Activated CD8-positive, alpha-beta T cell treated with anti-CD3 and anti-CD28 coated beads for 36 hours (primary cell): Measurements from ENCODE around the gene DRGX. TPM values are rescaled to one million over a fixed set of nuclear protein-coding genes. Genes with fewer than 3 reads are reported as not detected.

Source experiments
- ATAC-seq: fragments of 200-7000 bp; cut with Tn5 transposase; one replicate; pipeline ENCODE4 v1.10.0; 2021; ENCODE audit warnings: mild to moderate bottlenecking, moderate library complexity
- CTCF ChIA-PET: fragments of 350-600 bp; sonication (Branson Sonifier 250); formaldehyde crosslinking; loops from one replicate; lab custom pipeline; 2021; ENCODE audit warnings: antibody characterized with exemption; lab: Charles Lee
- POLR2A ChIA-PET: fragments of 350-600 bp; sonication (Branson Sonifier 250); formaldehyde crosslinking; loops from one replicate; lab custom pipeline; 2021; ENCODE audit warnings: antibody characterized with exemption; lab: Charles Lee
- DNase-seq: peaks from one replicate; pipeline ENCODE4 v3.0.0-alpha.2; 2020
- H3K27ac Mint-ChIP-seq: one replicate; pipeline ENCODE4 v1.8.0; 2021; ENCODE audit warnings: mild to moderate bottlenecking, mixed read lengths
- H3K27me3 Mint-ChIP-seq: one replicate; pipeline ENCODE4 v1.8.0; 2021; ENCODE audit warnings: mixed read lengths
- H3K36me3 Mint-ChIP-seq: one replicate; pipeline ENCODE4 v1.8.0; 2021; ENCODE audit warnings: low read depth, mixed read lengths
- H3K4me1 Mint-ChIP-seq: one replicate; pipeline ENCODE4 v1.8.0; 2021; ENCODE audit warnings: low read depth, mixed read lengths
- H3K4me3 Mint-ChIP-seq: one replicate; pipeline ENCODE4 v1.8.0; 2021; ENCODE audit warnings: mild to moderate bottlenecking, moderate library complexity, mixed read lengths
- H3K9me3 Mint-ChIP-seq: one replicate; pipeline ENCODE4 v1.8.0; 2021; ENCODE audit warnings: mixed read lengths
- CTCF ChIP-seq: fragments of 200-600 bp; IDR thresholded peaks from one replicate; pipeline ENCODE4 v1.8.0; 2022; ENCODE audit warnings: antibody characterized with exemption, mild to moderate bottlenecking
- intact Hi-C: fragments of 100-400 bp; cut with micrococcal nuclease; formaldehyde crosslinking; loops from one replicate; pipeline ENCODE4 v1.10.0; 2022
- total RNA-seq, 2 experiments: library from RNA; stranded (reverse); gene quantifications; one replicate each; pipeline ENCODE4 v1.2.3, GENCODE V29; 2021

DRGX gene
- total RNA-seq, 2 experiments from 2014 or later, result not detected

GRCh38 chr10:49323896-49324270 lies 72.0 kb downstream of the DRGX start:
- POLR2A ChIA-PET, result no interaction called here

GRCh38 chr10:49323171-49323895 lies 72.6 kb downstream of the DRGX start:
- H3K4me3 Mint-ChIP-seq, result no peak overlapping the region

More at GRCh38 chr10:49323896-49324270, 72.0 kb downstream of the DRGX start:
- CTCF ChIA-PET, result no interaction called here
- TF ChIP-seq CTCF, result no peak
- Mint-ChIP-seq H3K4me1 (no peaks in the 10 kb centered on the region), H3K27ac (no peak overlapping the region), H3K27me3 (peaks cover 3% of the 10 kb centered on the region), H3K36me3 (no peaks in the 10 kb centered on the region), H3K9me3 (no peaks in the 10 kb centered on the region), H3K4me3 (no peak overlapping the region)
- DNase-seq, result no peak
- ATAC-seq, result no peak
- intact Hi-C loops, result no loop called here

GRCh38 chr10:49322371-49323170 lies 73.3 kb downstream of the DRGX start:
- Mint-ChIP-seq H3K27ac (no peak overlapping the region), H3K4me3 (no peak overlapping the region), H3K9me3 (no peaks in the 10 kb centered on the region), H3K36me3 (no peaks in the 10 kb centered on the region), H3K4me1 (no peaks in the 10 kb centered on the region), H3K27me3 (peaks cover 3% of the 10 kb centered on the region)
- TF ChIP-seq CTCF, result no peak
- ChIA-PET POLR2A (no interaction called here), CTCF (no interaction called here)
- intact Hi-C loops, result no loop called here
- ATAC-seq, result no peak
- no peak for DNase-seq

More at GRCh38 chr10:49323171-49323895, 72.6 kb downstream of the DRGX start:
- no peak for TF ChIP-seq CTCF
- no peak for ATAC-seq
- DNase-seq, result no peak
- no peaks in the 10 kb centered on the region for H3K4me1 Mint-ChIP-seq
- POLR2A ChIA-PET, result no interaction called here
- CTCF ChIA-PET, result no interaction called here
- H3K9me3 Mint-ChIP-seq, result no peaks in the 10 kb centered on the region
- H3K36me3 Mint-ChIP-seq, result no peaks in the 10 kb centered on the region
- H3K27ac Mint-ChIP-seq, result no peak overlapping the region
- H3K27me3 Mint-ChIP-seq, result peaks cover 3% of the 10 kb centered on the region
- intact Hi-C loops, result no loop called here

GRCh38 chr10:49321021-49321420 lies 74.9 kb downstream of the DRGX start:
- peaks cover 3% of the 10 kb centered on the region for H3K27me3 Mint-ChIP-seq
- no peak for TF ChIP-seq CTCF
- intact Hi-C loops, result no loop called here
- H3K4me3 Mint-ChIP-seq, result no peak overlapping the region
- POLR2A ChIA-PET, result no interaction called here
- DNase-seq (no peak), ATAC-seq (no peak)
- no peaks in the 10 kb centered on the region for H3K9me3 Mint-ChIP-seq
- no peaks in the 10 kb centered on the region for H3K36me3 Mint-ChIP-seq
- no peaks in the 10 kb centered on the region for H3K4me1 Mint-ChIP-seq
- CTCF ChIA-PET, result interaction anchor here (0.8 kb wide), 1 partner anchor 19 kb away, joined by 3 read pairs; no protein-coding TSS in a partner anchor
- H3K27ac Mint-ChIP-seq, result no peak overlapping the region

GRCh38 chr10:49320191-49320590 lies 75.7 kb downstream of the DRGX start:
- peaks cover 3% of the 10 kb centered on the region for H3K27me3 Mint-ChIP-seq
- H3K9me3 Mint-ChIP-seq, result no peaks in the 10 kb centered on the region
- no peak for ATAC-seq
- H3K4me1 Mint-ChIP-seq, result no peaks in the 10 kb centered on the region
- intact Hi-C loops, result no loop called here
- H3K4me3 Mint-ChIP-seq, result no peak overlapping the region
- ChIA-PET CTCF (no interaction called here), POLR2A (no interaction called here)
- no peak for TF ChIP-seq CTCF
- H3K27ac Mint-ChIP-seq, result no peak overlapping the region
- DNase-seq, result no peak
- no peaks in the 10 kb centered on the region for H3K36me3 Mint-ChIP-seq
